Glutamatergic neuron (in vitro differentiated cells): ENCODE results near the gene OVCA2. TPM values are rescaled to one million over a fixed set of nuclear protein-coding genes. Genes with fewer than 3 reads are reported as not detected.

ENCODE experiments used
- DNase-seq: peaks from one replicate; pipeline ENCODE4 v3.0.0; 2022
- H3K27ac Mint-ChIP-seq: one replicate; pipeline ENCODE4 v1.8.0; 2020; ENCODE audit warnings: mild to moderate bottlenecking, mixed read lengths, inconsistent platforms; ENCODE audit not compliant: unreplicated experiment
- H3K27me3 Mint-ChIP-seq: one replicate; pipeline ENCODE4 v1.8.0; 2020; ENCODE audit warnings: mild to moderate bottlenecking, moderate library complexity, mixed read lengths, inconsistent platforms; ENCODE audit not compliant: unreplicated experiment
- H3K36me3 Mint-ChIP-seq: one replicate; pipeline ENCODE4 v1.8.0; 2020; ENCODE audit warnings: mild to moderate bottlenecking, mixed read lengths, inconsistent platforms; ENCODE audit not compliant: unreplicated experiment
- H3K4me1 Mint-ChIP-seq: one replicate; pipeline ENCODE4 v1.8.0; 2020; ENCODE audit warnings: mild to moderate bottlenecking, low read depth, mixed read lengths, inconsistent platforms; ENCODE audit not compliant: unreplicated experiment
- H3K4me3 Mint-ChIP-seq: one replicate; pipeline ENCODE4 v1.8.0; 2020; ENCODE audit warnings: mild to moderate bottlenecking, mixed read lengths, inconsistent platforms; ENCODE audit not compliant: unreplicated experiment
- H3K9me3 Mint-ChIP-seq: one replicate; pipeline ENCODE4 v1.8.0; 2020; ENCODE audit warnings: mild to moderate bottlenecking, moderate library complexity, mixed read lengths, inconsistent platforms; ENCODE audit not compliant: unreplicated experiment
- CTCF ChIP-seq: fragments of 200-600 bp; sonication (generic); IDR thresholded peaks from one replicate; pipeline ENCODE4 v1.5.0; 2021; ENCODE audit not compliant: partially characterized antibody, unreplicated experiment
- total RNA-seq: library from RNA; stranded (reverse); fragmentation: NEBNext Ultra II Directional; extraction: Animal tissue kit (Norgen Biotek cat#: 25700); gene quantifications from one replicate; pipeline ENCODE4 v1.2.1, GENCODE V29; 2021; ENCODE audit not compliant: unreplicated experiment

Gene OVCA2
- total RNA-seq, 1 donor from 2014 or later, result 16.3 TPM

- no peak for DNase-seq
- no peaks in the 10 kb centered on the region for H3K36me3 Mint-ChIP-seq
- H3K4me1 Mint-ChIP-seq, result peaks cover 48% of the 10 kb centered on the region
- H3K27ac Mint-ChIP-seq, result peak overlapping the region; percentile 99
- peaks cover 23% of the 10 kb centered on the region for H3K9me3 Mint-ChIP-seq
- no peak for TF ChIP-seq CTCF
- H3K27me3 Mint-ChIP-seq, result peaks cover 33% of the 10 kb centered on the region
- H3K4me3 Mint-ChIP-seq, result peak overlapping the region; percentile 83
Measured at GRCh38 chr17:2019723-2020122, 22.1 kb upstream of the OVCA2 start.

GRCh38 chr17:2020721-2021120 lies 21.1 kb upstream of the OVCA2 start:
- TF ChIP-seq CTCF, result no peak
- H3K4me3 Mint-ChIP-seq, result peak overlapping the region; percentile 83
- peak overlapping the region; percentile 99 for H3K27ac Mint-ChIP-seq
- peaks cover 21% of the 10 kb centered on the region for H3K9me3 Mint-ChIP-seq
- H3K36me3 Mint-ChIP-seq, result no peaks in the 10 kb centered on the region
- H3K27me3 Mint-ChIP-seq, result peaks cover 26% of the 10 kb centered on the region
- peak; percentile 41 for DNase-seq
- H3K4me1 Mint-ChIP-seq, result peaks cover 42% of the 10 kb centered on the region

GRCh38 chr17:2022647-2023240 lies 19.1 kb upstream of the OVCA2 start:
- peak; percentile 27 for DNase-seq
- Mint-ChIP-seq H3K4me3 (peak overlapping the region; percentile 85), H3K9me3 (peaks cover 25% of the 10 kb centered on the region), H3K36me3 (no peaks in the 10 kb centered on the region), H3K27me3 (peaks cover 29% of the 10 kb centered on the region), H3K27ac (peak overlapping the region; percentile 22), H3K4me1 (peaks cover 34% of the 10 kb centered on the region)
- no peak for TF ChIP-seq CTCF

- DNase-seq, result no peak
- Mint-ChIP-seq H3K27ac (peak overlapping the region; percentile 55), H3K4me1 (peaks cover 30% of the 10 kb centered on the region), H3K27me3 (peaks cover 25% of the 10 kb centered on the region), H3K9me3 (peaks cover 23% of the 10 kb centered on the region), H3K4me3 (peak overlapping the region; percentile 85), H3K36me3 (no peaks in the 10 kb centered on the region)
- TF ChIP-seq CTCF, result no peak
Measured at GRCh38 chr17:2023256-2023655, 18.6 kb upstream of the OVCA2 start.

- H3K4me1 Mint-ChIP-seq, result peaks cover 27% of the 10 kb centered on the region
- peak overlapping the region; percentile 59 for H3K27ac Mint-ChIP-seq
- peak overlapping the region; percentile 92 for H3K4me3 Mint-ChIP-seq
- DNase-seq, result peak; percentile 77
- H3K27me3 Mint-ChIP-seq, result peaks cover 20% of the 10 kb centered on the region
- H3K36me3 Mint-ChIP-seq, result no peaks in the 10 kb centered on the region
- H3K9me3 Mint-ChIP-seq, result peaks cover 16% of the 10 kb centered on the region
- no peak for TF ChIP-seq CTCF
Measured at GRCh38 chr17:2023692-2024571, 17.9 kb upstream of the OVCA2 start.
